Inferior parietal cortex (tissue), 1 donor: ENCODE results near the gene UGT1A9.
"Not testable (repeated sequence)": the region's sequence is repeated elsewhere in the genome, so short reads cannot be mapped to it uniquely, and the experiment has no call there.

Source experiments
- DNase-seq: peaks from one replicate; pipeline ENCODE4 v3.0.0-alpha.2; 2016; ENCODE audit errors: extremely low spot score

UGT1A9 gene

GRCh38 chr2:233711312-233712008 lies 39.8 kb downstream of the UGT1A9 start:
- peak; percentile 63 for DNase-seq

GRCh38 chr2:233712611-233713261 lies 41.0 kb downstream of the UGT1A9 start, which contains the start of gene UGT1A5:
Gene UGT1A5 (plus strand): TSS chr2:233712907. CDS start chr2:233712992, 85 bp downstream.
- no peak for DNase-seq

- DNase-seq: no peak
These were observed 41.5 kb downstream of the UGT1A9 start for GRCh38 chr2:233713262-233713615.

DNA sequence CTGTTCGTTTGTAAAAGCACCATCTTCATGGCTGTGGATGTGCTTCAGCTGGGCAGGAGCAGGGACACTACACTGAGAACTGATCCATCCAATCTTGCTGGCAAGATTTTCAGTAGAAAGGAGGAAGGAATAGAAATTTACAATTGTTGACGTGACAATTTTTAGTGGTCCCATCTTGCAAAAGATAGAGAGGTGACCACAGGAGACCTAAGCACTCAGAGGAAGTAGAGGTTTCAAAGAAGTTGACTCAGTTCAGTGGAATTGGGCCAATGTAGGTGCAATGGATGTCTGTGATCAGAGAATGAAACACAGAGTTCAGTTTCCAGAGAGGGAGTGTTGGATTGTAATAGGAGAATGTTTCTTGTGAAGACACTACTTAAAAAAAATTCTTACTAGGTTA lies 42.4 kb downstream of the UGT1A9 start:
- DNase-seq: no peak

- DNase-seq: no peak
These were observed 46.9 kb downstream of the UGT1A9 start, which contains the start of gene UGT1A4 for GRCh38 chr2:233718552-233718951. Gene UGT1A4 (plus strand): TSS chr2:233718736. CDS start chr2:233718821, 85 bp downstream.

DNA sequence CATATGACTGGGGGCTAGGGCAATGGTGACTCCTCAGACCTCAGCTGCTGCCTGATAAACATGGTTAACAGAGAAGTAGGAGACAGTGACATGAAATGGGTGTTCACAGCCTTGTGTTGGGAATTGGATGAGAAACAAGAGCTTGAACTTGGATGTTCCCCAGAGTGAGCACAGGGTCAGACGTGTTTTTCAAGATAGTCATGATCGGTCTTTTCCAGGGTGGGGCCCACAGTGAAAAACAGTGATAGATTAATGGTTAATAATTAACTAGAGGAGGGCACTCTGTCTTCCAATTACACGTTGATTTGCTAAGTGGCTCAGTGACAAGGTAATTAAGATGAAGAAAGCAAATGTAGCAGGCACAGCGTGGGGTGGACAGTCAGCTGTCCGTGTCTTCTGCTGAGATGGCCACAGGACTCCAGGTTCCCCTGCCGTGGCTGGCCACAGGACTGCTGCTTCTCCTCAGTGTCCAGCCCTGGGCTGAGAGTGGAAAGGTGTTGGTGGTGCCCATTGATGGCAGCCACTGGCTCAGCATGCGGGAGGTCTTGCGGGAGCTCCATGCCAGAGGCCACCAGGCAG lies 57.1 kb downstream of the UGT1A9 start, which contains the start of gene UGT1A3:
Gene UGT1A3 (plus strand): TSS at position 320 of the 579 bp plus-strand sequence. CDS start 85 bp downstream, at position 405.
- no peak for DNase-seq

DNA sequence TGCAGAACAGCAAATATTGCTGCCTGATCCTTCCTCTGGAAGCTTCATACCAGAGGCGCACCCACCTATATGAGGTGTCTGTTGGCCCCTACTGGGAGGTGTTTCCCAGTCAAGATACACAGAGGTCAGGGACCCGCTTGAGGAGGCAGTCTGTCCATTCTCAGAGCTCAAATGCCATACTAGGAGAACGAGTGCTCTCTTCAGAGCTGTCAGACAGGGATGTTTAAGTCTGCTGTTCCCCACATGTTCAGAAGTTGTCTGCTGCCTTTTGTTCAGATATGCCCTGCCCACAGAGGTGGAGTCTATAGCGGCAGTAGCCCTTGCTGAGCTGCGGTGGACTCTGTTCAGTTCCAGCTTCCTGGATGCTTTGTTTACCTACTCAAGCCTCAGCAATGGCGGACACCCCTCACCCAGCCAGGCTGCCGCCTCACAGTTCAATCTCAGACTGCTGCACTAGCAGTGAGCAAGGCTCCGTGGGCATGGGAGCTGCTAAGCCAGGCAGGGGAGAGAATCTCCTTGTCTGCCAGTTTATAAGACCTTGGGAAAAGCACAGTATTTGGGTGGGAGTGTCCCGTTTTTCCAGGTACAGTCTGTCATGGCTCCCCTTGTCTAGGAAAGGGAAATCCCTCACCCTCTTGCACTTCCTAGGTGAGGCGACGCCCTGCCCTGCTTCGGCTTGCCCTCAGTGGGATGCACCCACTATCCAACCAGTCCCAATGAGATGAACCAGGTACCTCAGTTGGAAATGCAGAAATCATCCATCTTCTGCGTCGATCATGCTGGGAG lies 65.4 kb downstream of the UGT1A9 start:
- DNase-seq: not testable (repeated sequence)

DNA sequence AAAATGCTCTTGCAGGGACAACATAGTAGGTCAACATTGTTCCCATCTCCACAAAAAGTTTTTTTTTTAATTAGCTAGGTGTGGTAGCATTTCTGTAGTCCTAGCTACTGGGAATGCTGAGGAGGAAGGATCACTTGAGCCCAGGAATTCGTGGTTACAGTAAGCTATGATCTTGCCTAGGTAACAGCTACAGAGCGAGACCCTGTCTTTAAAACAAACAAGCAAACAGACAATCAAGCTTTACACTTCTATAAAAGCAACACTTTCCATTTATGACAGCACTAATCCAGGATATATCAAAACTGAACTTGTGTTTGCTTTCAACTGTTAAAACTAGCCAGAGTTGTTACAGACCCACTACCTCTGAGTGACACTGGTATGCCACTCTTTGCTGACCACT lies 69.2 kb downstream of the UGT1A9 start:
- DNase-seq: no peak

DNA sequence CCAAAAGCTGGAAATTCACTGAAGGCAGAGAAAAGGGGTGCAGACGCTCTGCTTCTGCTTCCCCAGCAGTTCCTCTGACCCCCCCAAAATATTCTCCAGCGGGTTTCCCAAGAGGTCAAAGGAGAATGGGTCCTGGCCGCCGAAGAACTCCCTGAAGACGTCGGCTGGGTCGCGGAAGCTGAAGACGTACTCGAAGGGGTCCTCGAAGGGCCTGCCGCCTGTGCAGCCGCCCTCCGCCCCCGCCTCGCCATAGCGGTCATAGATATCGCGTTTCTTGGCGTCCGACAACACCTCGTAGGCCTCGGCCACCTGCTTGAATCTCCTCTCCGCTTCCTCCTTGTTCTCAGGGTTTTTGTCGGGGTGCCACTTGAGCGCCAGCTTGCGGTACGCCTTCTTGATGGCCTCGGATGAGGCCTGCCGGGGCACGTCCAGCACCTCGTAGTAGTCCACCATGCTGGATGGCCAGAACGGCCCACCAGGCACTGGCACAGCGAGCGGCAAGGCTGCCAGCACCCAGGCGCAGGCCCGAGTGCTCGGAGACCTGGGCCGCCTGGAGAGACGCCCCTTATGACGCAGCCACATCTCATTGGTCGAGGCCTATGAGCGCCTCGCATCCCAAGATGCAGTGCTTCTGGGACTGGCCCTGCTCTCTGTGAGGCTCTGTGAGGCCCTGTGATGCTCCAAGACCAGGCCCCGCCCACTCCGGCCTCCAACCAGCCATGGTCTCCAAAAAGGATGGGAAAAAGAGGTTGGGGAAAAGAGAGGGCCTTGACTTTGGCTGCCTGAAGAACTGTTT lies 72.0 kb downstream of the UGT1A9 start:
- DNase-seq: no peak

GRCh38 chr2:233745073-233745755 lies 73.5 kb downstream of the UGT1A9 start:
- DNase-seq: no peak

DNA sequence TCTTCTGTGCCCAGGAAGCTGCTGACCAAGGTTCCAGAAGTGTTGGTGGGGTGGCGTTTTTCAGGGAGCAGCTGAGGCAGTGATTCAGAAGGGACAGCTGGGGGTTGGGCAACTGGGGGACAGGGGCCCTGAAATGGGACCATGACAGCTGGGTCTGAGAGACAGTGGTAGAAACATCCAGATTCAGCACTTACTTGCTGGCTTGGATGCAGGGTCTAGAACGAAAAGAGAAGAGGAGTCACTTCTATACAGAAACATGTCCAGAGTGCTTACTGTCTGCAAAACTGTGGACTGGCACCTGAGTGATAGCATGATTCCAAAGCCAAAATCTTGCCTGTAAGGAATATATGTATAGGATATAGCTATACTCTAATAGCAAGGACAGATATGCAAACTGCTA lies 74.1 kb downstream of the UGT1A9 start:
- not testable (repeated sequence) for DNase-seq

DNA sequence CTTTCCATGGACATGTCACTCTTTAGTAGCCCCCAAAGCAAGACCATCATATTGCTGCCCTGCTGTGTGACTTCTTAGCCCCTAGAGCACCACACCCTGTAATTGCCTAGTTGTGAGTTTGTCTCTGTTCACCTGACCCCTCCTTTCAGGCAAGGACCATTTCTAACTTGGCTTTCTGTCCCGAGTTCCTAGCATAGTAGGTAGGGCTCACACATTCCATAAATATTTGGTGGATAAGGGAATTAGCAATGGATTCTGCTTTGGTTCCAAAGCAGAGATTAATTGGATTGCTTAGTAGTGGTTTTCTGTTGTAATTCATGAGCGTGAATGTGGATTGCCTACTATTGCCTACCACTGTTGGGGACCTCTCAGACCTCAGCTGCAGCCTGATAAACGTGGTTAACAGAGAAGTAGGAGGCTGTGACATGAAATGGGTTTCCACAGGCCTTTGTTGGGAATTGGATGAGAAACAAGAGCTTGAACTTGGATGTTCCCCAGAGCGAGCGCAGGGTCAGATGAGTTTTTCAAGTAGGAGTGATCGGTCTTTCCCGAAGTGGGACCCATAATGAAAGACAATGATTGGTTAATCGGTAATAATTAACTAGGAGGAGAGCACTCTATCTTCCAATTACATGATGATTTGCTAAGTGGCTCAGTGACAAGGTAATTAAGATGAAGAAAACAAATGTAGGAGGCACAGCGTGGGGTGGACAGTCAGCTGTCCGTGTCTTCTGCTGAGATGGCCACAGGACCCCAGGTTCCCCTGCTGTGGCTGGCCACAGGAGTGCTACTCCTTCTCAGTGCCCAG lies 75.0 kb downstream of the UGT1A9 start:
- no peak for DNase-seq

GRCh38 chr2:233747283-233747544 lies 75.5 kb downstream of the UGT1A9 start:
- no peak for DNase-seq

DNA sequence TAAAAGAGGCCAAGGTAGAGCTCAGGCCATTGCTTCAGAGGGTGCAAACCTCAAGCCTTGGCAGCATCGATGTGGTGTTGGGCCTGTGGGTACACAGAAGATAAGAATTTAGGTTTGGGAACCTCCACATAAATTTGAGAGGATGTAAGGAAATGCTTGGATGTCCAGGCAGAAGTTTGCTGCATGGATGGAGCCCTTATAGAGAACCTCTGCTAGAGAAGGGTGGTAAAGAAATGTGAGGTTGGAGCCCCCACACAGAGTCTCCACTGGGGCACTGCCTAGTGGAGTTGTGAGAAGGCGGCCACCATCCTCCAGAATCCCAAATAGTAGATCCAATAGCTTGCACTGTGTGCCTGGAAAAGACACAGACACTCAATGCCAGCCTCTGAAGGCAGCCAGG lies 79.0 kb downstream of the UGT1A9 start:
- DNase-seq: not testable (repeated sequence)

DNA sequence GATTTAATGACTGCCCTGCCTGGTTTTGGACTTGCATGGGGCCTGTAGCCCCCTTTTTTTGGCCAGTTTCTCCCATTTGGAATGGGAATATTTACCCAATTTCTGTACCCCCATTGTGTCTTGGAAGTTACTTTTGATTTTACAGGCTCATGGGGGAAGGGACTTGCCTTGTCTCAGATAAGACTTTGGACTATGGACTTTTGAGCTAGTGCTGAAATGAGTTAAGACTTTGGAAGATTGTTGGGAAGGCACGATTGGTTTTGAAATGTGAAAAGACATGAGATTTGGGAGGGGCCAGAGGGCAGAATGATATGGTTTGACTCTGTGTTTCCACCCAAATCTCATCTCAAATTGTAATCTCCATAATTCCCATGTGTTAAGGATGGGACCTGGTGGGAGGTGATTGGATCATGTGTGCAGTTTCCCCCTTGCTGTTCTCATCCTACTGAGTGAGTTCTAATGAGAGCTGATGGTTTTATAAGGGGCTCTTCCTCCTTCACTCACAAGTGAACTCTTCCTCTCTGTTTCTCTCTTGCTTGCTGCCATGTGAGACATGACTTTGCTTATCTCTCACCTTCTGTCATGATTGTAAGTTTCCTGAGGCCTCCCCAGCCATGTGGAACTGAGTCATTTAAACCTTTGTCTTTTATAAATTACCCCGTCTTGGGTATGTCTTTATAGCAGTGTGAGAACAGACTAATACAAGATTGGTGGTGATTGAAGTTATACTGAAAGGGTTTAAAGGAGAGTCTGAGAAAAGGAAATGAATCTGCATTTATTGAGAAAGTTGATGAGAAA lies 79.7 kb downstream of the UGT1A9 start:
- not testable (repeated sequence) for DNase-seq

GRCh38 chr2:233754872-233755611 lies 83.3 kb downstream of the UGT1A9 start:
- DNase-seq: no peak

DNA sequence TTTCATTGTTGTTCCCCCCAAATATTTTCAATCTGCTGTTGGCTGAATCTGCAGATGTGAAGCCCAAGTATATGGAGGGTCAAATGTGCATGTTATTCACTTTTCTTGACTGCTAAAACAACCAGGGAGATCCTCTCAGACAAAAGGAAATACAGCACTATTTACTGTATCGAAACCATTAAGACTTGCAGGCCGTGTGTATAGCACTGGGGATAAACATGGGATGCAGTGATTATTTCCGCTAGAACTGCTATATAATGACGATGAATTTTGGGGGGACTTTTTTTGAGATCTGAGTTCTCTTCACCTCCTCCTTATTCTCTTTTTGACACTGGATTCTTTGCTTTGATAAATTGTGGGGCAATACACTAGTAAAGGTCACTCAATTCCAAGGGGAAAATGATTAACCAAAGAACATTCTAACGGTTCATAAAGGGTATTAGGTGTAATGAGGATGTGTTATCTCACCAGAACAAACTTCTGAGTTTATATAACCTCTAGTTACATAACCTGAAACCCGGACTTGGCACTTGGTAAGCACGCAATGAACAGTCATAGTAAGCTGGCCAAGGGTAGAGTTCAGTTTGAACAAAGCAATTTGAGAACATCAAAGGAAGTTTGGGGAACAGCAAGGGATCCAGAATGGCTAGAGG lies 84.9 kb downstream of the UGT1A9 start:
- DNase-seq: no peak

DNA sequence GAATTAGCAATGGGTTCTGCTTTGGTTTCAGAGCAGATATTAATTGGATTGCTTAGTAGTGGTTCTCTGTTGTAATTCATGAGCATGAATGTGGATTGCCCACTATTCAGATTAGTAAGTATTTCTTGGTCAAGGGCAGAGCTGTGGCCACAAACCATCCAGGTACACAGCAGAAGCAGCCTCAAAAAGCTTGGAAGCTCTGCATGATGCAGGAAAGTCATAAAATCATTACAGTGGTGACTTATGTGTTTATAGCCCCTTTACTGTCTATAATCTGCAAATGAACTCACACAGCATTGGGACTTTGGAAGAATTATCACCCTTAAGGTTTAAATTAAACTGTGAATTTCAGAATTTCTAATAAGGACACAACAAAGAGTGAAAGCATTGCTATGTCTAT lies 86.4 kb downstream of the UGT1A9 start:
- no peak for DNase-seq
